Suppressor macrophage treated with lipopolysaccharide for 1 hour (primary cell): ENCODE results near the gene ARSD.
"Not testable (repeated sequence)": the region's sequence is repeated elsewhere in the genome, so short reads cannot be mapped to it uniquely, and the experiment has no call there.

ENCODE experiments used
- DNase-seq, 3 donors: peaks; one replicate each; pipeline ENCODE4 v3.0.0-alpha.2; 2020 to 2022

The ARSD gene

DNA sequence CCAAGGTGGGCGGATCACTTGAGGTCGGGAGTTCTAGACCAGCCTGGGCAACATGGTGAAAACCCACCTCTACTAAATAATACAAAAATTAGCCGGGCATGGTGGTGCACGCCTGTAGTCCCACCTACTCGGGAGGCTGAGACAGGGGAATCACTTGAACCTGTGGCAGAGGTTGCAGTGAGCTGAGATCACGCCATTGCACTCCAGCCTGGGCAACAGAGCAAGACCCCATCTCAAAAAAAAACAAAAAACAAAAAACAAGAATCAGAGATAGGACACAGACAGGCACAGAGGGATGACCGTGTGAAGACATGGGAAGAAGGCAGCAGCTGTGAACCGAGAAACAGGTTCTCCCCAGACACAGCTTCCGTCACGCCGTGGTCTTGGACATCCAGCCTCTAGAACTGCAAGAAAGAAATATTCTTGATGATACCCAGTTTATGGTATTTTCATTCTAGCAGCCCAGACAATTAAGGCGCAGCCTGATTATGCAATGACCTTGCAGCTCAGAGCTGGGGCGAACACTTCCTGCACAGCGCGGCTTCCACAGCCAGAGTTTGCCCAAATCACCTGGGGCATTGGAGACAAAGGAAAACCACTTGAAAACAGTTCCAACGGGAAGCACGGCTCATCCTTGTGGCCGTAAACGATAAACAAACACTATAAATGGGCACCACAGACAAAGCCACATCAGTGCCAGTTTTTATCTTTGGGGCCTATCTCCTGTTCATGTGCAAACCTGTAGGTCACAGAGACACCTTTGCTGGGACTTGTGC is 4.2 kb upstream of the ARSD start:
- DNase-seq = peak in 1 of 3 donors; percentile 9

DNA sequence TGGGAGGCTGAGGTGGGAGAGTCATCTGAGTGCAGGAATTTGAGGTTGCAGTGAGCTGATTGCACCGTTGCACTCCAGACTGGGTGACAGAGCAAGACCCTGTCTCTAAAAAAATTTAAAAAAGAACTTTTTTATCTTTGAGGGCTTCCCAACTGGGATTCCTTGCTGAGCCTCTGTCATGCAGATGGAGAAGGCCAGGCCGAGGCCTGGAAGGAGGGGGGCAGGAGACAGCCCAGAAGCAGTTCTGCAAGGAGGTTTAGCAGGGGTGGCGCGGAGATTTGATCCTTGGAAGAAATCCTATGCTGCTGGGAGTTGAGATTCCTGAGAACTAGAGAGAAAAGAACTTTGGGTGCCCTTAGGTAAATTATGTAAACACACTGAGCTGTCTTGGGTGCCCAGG is 2.5 kb upstream of the ARSD start:
- no peak for DNase-seq

- DNase-seq = no peak
These were observed 2.0 kb upstream of the ARSD start for GRCh38 chrX:2931155-2931554.

DNA sequence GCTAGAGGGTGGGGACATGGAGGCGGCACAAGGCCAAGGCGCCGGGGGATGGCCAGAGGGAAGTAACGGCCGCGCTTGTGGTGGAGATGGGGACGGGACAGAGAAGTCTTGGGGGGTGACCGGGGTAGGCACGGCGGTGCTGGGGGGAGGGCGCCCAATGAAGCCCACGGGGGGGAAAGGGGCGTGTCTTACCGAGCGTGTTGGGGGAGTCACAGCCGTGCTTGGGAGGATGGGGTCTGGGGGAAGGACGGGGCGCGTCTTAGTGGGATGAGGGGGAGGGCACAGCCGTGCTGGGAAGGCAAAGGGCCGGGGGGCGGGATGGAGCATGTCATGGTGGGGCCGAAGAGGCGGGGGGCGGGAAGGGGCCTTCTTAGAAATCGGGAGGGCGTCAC is 952 bp downstream of the ARSD start:
- DNase-seq = peak; percentile 61 to 79 (median 61)

DNA sequence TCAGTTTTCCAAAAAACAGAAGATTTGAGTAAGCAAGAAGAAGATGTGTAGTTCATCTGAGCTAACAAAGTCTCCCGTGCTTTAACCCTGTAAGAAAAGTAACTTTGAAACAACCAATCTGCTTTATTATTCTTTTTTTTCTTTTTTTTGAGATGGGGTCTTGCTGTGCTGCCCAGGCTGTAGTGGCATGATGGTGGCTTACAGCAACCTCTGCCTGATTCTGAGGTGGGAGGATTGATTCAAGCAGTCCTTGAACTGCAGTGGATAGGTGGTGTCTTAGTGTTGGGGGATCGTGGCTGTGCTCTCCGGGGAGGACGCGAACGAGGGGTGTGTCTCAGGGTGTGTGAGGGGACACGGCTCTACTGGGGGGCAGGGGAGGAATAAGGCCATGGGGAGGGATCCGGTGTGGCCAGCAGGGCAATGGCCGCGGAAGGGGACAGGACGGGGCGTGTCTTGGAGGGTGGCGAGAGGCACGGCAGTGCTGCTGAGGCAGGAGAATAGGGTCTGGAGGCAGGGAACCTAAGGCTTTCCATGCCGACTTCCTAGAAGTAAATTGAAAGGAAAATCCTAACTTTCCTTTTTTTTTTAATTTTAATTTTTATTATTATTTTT is 2.4 kb downstream of the ARSD start:
- DNase-seq = no peak

- not testable (repeated sequence) for DNase-seq
These were observed 2.9 kb downstream of the ARSD start for GRCh38 chrX:2926255-2926654.

GRCh38 chrX:2924151-2924550 is 5.0 kb downstream of the ARSD start:
- no peak for DNase-seq

GRCh38 chrX:2921750-2922149 is 7.4 kb downstream of the ARSD start:
- DNase-seq = no peak

DNA sequence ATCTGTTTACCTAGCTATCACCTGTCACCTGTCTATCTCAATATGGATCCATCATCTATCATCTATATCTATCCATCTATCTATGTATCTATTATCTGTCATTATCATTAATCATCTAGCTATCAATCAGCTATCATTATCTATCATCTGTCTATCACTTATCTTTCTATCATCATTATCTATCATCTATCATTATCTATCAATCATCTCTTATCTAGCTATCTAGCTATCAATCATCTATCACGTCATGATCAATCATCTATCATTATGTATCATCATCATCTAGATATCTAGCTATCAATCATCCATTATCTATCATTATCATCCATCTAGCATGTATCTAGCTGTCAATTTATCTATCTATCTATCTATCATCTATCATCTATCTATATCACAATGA is 7.9 kb downstream of the ARSD start:
- DNase-seq = no peak

DNA sequence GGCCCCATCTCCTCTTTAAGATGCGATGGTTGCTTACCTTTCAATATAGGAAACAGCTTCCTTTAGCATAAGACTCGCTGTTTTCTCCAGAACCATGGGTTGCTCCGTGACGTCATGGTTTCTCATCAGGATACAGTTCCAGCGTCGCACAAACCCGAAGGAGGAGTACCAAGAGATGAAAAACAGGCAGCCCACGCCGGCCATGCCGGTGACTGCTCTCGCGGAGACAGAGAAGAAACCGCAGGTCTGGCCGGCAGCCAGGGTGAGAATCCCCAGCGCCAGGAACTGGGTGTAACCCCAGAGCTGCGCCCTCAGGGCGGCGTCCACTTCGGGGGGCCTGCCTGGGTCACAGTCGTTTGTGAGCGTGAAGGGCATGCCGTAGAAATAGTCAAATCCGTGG is 11.4 kb downstream of the ARSD start:
- DNase-seq = no peak

GRCh38 chrX:2913118-2913517 is 16.0 kb downstream of the ARSD start:
- DNase-seq = no peak

GRCh38 chrX:2910109-2910508 is 19.0 kb downstream of the ARSD start:
- no peak for DNase-seq

GRCh38 chrX:2908125-2908685 is 20.9 kb downstream of the ARSD start:
- DNase-seq = no peak

- no peak for DNase-seq
These were observed 21.8 kb downstream of the ARSD start for GRCh38 chrX:2907295-2907694.

- no peak for DNase-seq
These were observed 25.8 kb downstream of the ARSD start for GRCh38 chrX:2903366-2903765.

- DNase-seq = no peak
These were observed 26.3 kb downstream of the ARSD start for GRCh38 chrX:2902841-2903240.

DNA sequence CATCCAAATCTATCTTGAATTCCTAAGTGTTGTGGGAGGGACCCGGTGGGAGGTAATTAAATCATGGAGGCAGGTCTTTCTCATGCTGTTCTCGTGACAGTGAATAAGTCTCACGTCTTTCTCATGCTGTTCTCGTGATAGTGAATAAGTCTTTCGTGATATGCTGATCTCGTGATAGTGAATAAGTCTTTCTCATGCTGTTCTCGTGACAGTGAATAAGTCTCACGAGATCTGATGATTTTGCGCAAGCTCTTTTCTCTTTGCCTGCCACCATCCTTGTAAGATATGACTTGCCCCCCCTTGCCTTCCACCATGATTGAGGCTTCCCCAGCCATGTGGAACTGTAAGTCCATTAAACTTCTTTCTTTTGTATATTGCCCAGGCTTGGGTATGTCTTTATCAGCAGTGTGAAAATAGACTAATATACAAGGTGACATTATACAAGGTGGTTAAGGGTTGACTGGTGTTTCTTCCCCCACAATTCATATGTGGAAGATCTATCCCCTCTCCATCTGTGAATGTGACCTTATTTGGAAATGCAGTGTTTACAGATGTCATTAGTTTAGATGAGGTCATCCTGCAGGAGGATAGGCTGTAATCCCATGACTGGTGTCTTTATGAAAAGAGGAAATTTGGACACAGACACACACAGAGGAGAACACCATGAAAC is 27.6 kb downstream of the ARSD start:
- peak; percentile 24 to 47 (median 33) for DNase-seq

DNA sequence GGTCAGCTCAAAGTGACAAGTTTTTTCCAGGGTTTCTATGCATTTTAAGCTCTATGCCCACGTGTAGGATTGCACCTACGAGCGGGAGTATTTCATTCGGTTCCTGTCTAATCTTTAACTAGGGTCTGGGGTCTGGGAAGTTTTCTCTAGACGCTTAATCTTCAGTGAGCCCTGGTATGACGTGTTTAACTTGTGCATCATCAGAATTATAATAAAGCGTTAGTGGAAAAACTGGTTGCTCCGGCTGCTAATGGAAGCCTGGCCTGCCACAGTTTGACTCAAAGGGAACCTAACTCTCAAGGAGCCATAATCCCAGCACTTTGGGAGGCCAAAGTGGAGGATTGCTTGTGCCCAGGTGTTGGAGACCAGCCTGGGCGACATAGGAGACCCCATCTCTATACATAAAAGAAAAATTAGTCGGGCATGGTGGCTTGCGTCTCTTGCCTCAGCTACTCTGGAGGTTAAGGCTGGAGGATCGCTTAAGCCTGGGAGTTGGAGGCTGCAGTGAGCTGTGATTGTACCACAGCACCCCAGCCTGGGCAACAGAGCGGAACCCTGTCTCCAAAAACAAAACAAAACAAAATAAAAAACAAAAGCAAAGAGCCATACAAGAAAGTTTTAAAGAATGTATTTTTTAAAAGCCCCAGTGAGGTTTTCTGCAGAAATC is 30.2 kb downstream of the ARSD start:
- DNase-seq = no peak

- DNase-seq = peak in 1 of 3 donors; percentile 12
These were observed 31.2 kb downstream of the ARSD start for GRCh38 chrX:2897690-2898623.

- no peak for DNase-seq
These were observed 31.8 kb downstream of the ARSD start for GRCh38 chrX:2897311-2897689.

- DNase-seq = peak in 2 of 3 donors; percentile 14 to 18
These were observed 34.2 kb downstream of the ARSD start for GRCh38 chrX:2894885-2895292.

- DNase-seq = no peak
These were observed 36.3 kb downstream of the ARSD start for GRCh38 chrX:2892816-2893215.
